Measurements from ENCODE around the gene RAB10. TPM values are rescaled to one million over a fixed set of nuclear protein-coding genes. Genes with fewer than 3 reads are reported as not detected.

Gene RAB10
- total and polyA plus RNA-seq, 2 of the 4 experiments (the other 2 are of a cell fraction): 30.1 to 77.1 TPM

DNA sequence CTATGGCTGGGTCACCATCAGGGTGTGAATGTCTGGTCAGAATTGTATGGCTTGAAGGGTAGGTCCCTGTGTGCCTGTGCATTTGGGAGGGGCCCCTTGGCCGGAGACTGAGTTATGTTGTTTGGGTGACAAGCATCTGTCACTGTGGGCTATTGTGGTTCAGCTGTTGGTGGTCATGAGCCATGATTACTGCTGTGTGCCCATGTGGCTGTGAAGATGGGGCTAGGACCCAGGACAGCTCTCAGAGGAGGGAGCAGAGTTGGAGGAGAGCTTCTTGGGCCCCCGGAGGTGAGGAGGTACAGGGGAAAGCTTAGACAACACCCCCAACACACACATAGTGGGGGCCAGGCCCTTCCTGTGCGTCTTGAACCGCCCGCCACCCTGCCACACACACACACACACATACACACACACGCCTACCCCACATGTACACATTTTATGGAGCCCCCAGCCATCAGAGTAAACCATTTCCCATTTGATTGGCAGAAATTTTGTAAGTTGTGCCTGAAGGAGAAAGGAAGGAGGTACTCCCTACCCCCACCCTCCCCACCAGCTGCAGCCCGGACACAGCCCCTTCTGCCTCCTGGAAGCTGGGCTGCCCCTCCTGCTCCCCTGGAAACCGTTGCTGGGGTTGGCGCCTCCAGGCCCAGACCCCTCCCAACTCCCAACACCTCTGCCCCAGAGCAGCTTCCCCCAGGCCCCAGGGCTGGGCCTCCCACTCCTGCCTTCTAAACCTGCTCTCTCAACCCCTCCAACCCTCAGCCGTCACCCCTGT, 141.0 kb downstream of the RAB10 start:
- POLR2A ChIA-PET (ENCODE audit: unreplicated experiment): no interaction called here
- Histone ChIP-seq H2BK15ac (ENCODE audit: low read depth, low read length) (no peak overlapping the region), H3K14ac (replicated peaks; ENCODE audit: low read depth, low read length) (no peak overlapping the region), H2BK5ac (ENCODE audit: low read depth, low read length, poor library complexity, severe bottlenecking) (no peak overlapping the region), H4K20me1 (ENCODE audit: insufficient read depth, low read length) (no peaks in the 10 kb centered on the region), H3K79me1 (ENCODE audit: low read depth in 1 of 2, low read length in 2 of 2) (no peaks in the 10 kb centered on the region), H3K9me1 (ENCODE audit: insufficient read depth, low read length) (no peaks in the 10 kb centered on the region), H2BK20ac (ENCODE audit: low read depth, low read length) (no peak overlapping the region), H3K9ac (ENCODE audit: low read depth, low read length) (no peak overlapping the region), H3K56ac (ENCODE audit: extremely low read depth, insufficient read depth, low read length) (no peak overlapping the region), H3K4me3 (ENCODE audit: insufficient read depth, low read depth, low read length) (no peak overlapping the region), H4K5ac (ENCODE audit: low read depth, low read length) (no peak overlapping the region), H3K27ac (ENCODE audit: insufficient read depth, low read length) (no peak overlapping the region), H4K91ac (ENCODE audit: insufficient read depth, low read depth, low read length) (no peak overlapping the region), H3K9me3 (ENCODE audit: control insufficient read depth, insufficient read depth, low read length) (no peaks in the 10 kb centered on the region; the same call in 1 of the 2 replicates), H4K8ac (ENCODE audit: low read depth in 2 of 2, low read length in 2 of 2) (no peak overlapping the region), H3K36me3 (ENCODE audit: control insufficient read depth, insufficient read depth, low read length) (no peaks in the 10 kb centered on the region), H3K27me3 (ENCODE audit: control insufficient read depth, insufficient read depth, low read length) (peaks cover 58% of the 10 kb centered on the region), H2BK120ac (ENCODE audit: low read depth, low read length) (no peak overlapping the region), H3K23ac (ENCODE audit: low read depth, low read length) (no peak overlapping the region), H2AFZ (replicated peaks; ENCODE audit: low read length, poor library complexity) (no peak overlapping the region), H3K4me1 (ENCODE audit: control insufficient read depth, insufficient read depth, low read length) (no peaks in the 10 kb centered on the region), H3K4ac (ENCODE audit: low read depth, low read length) (no peak overlapping the region), H3K4me2 (ENCODE audit: low read depth, low read length) (no peak overlapping the region), H2AK9ac (replicated peaks; ENCODE audit: low read depth, low read length, poor library complexity) (no peak overlapping the region), H3K18ac (ENCODE audit: low read depth, low read length) (no peak overlapping the region), H2AK5ac (ENCODE audit: low read depth, low read length) (no peak overlapping the region)
- no TSS peak for BruUV-seq (replicated peaks)
- CTCF ChIA-PET: no interaction called here
- no peak for DNase-seq
- no peak for ATAC-seq (ENCODE audit: low read depth)
- TF ChIP-seq CEBPB (IDR thresholded peaks at IDR 0.05; ENCODE audit: low read depth, low read length) (no peak), CHD1 (IDR thresholded peaks at IDR 0.05; ENCODE audit: low read depth, low read length) (no peak), BHLHE40 (IDR thresholded peaks at IDR 0.05; ENCODE audit: low read depth, low read length) (no peak), RCOR1 (IDR thresholded peaks at IDR 0.05; ENCODE audit: insufficient replicate concordance, low read length) (no peak), MAFK (IDR thresholded peaks at IDR 0.05; ENCODE audit: low read depth, low read length) (no peak), POLR2A (IDR thresholded peaks at IDR 0.05; ENCODE audit: low read depth, low read length) (no peak), MAZ (IDR thresholded peaks at IDR 0.05; ENCODE audit: borderline replicate concordance, low read depth, low read length) (no peak), RFX5 (IDR thresholded peaks at IDR 0.05; ENCODE audit: low read depth, low read length) (no peak), FOS (IDR thresholded peaks at IDR 0.05; ENCODE audit: low read depth, low read length) (no peak), MXI1 (IDR thresholded peaks at IDR 0.05; ENCODE audit: borderline replicate concordance, low read depth, low read length) (no peak), SMC3 (IDR thresholded peaks at IDR 0.05; ENCODE audit: low read depth, low read length) (no peak)
- TF ChIP-seq, protein P1, sequence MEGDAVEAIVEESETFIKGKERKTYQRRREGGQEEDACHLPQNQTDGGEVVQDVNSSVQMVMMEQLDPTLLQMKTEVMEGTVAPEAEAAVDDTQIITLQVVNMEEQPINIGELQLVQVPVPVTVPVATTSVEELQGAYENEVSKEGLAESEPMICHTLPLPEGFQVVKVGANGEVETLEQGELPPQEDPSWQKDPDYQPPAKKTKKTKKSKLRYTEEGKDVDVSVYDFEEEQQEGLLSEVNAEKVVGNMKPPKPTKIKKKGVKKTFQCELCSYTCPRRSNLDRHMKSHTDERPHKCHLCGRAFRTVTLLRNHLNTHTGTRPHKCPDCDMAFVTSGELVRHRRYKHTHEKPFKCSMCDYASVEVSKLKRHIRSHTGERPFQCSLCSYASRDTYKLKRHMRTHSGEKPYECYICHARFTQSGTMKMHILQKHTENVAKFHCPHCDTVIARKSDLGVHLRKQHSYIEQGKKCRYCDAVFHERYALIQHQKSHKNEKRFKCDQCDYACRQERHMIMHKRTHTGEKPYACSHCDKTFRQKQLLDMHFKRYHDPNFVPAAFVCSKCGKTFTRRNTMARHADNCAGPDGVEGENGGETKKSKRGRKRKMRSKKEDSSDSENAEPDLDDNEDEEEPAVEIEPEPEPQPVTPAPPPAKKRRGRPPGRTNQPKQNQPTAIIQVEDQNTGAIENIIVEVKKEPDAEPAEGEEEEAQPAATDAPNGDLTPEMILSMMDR (conservative IDR thresholded peaks at IDR 0.05; ENCODE audit: low read depth, low read length): no peak
- TF ChIP-seq, protein P2, sequence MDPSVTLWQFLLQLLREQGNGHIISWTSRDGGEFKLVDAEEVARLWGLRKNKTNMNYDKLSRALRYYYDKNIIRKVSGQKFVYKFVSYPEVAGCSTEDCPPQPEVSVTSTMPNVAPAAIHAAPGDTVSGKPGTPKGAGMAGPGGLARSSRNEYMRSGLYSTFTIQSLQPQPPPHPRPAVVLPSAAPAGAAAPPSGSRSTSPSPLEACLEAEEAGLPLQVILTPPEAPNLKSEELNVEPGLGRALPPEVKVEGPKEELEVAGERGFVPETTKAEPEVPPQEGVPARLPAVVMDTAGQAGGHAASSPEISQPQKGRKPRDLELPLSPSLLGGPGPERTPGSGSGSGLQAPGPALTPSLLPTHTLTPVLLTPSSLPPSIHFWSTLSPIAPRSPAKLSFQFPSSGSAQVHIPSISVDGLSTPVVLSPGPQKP (IDR thresholded peaks at IDR 0.05; ENCODE audit: borderline replicate concordance, low read depth, low read length): no peak
- TF ChIP-seq, protein P3, sequence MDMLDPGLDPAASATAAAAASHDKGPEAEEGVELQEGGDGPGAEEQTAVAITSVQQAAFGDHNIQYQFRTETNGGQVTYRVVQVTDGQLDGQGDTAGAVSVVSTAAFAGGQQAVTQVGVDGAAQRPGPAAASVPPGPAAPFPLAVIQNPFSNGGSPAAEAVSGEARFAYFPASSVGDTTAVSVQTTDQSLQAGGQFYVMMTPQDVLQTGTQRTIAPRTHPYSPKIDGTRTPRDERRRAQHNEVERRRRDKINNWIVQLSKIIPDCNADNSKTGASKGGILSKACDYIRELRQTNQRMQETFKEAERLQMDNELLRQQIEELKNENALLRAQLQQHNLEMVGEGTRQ (IDR thresholded peaks at IDR 0.05; ENCODE audit: low read depth, low read length): no peak
- dilution Hi-C loops (cut with HindIII; ENCODE audit: low sequenced_read_pairs, unreplicated experiment) (no loop called here), in situ Hi-C loops (cut with MboI; ENCODE audit: low sequenced_read_pairs) (no loop called here), intact Hi-C loops (cut with micrococcal nuclease) (no loop called here)
- 67% methylated on average over 1 of the region's 10 CpGs; no CpG with 5 or more reads in 1 of the 2 experiments for WGBS, 2 experiments (ENCODE audit: extremely low coverage in 2 of 2, insufficient read length in 1 of 2)
